ENCODE data around the gene FGF2.

- TF ChIP-seq POLR2AphosphoS5 (IDR thresholded peaks at IDR 0.05; ENCODE audit: low read depth, low read length), result no peak
- TF ChIP-seq RAD21 (IDR thresholded peaks at IDR 0.05; ENCODE audit: low read length), result no peak
- no peak for TF ChIP-seq TAF1 (IDR thresholded peaks at IDR 0.05; ENCODE audit: borderline replicate concordance, low read depth, low read length)
- no peak for TF ChIP-seq EP300 (IDR thresholded peaks at IDR 0.05; ENCODE audit: borderline replicate concordance in 1 of 2, low read depth in 1 of 2, low read length in 1 of 2)
- TF ChIP-seq CTCF (IDR thresholded peaks at IDR 0.05), result no peak
- TF ChIP-seq FOXJ3 (CRISPR knock-in tag; IDR thresholded peaks at IDR 0.05), result no peak
- no peak for TF ChIP-seq REST (IDR thresholded peaks at IDR 0.05; ENCODE audit: low read depth, low read length)
- TF ChIP-seq TCF12 (IDR thresholded peaks at IDR 0.05), result no peak
- no peak for TF ChIP-seq YY1 (IDR thresholded peaks at IDR 0.05; ENCODE audit: low read depth)
- TF ChIP-seq EZH2phosphoT487 (IDR thresholded peaks at IDR 0.05; ENCODE audit: borderline replicate concordance, low read depth), result no peak
- TF ChIP-seq SIN3A (IDR thresholded peaks at IDR 0.05; ENCODE audit: borderline replicate concordance, low read depth, low read length), result no peak
- TF ChIP-seq CHD2 (IDR thresholded peaks at IDR 0.05; ENCODE audit: low read length, partially characterized antibody), result no peak
Measured at GRCh38 chr4:122896270-122896669, 69.6 kb downstream of the FGF2 start.

All from SK-N-SH (cell line).